GM18505 (cell line): Measurements from ENCODE around the gene DICER1.

Source experiments
- ATAC-seq: cut with Tn5 transposase; IDR thresholded peaks from one replicate; pipeline ENCODE4 v1.9.1; 2021; ENCODE audit not compliant: unreplicated experiment
- POLR2A ChIP-seq: IDR thresholded peaks from 4 replicates; pipeline ENCODE4 v1.6.1; 2011; ENCODE audit warnings: borderline replicate concordance; ENCODE audit not compliant: insufficient read depth, insufficient read length; ENCODE audit errors: extremely low read depth

Gene DICER1

GRCh38 chr14:95193081-95193480 is 35.8 kb upstream of the DICER1 start:
- ATAC-seq: no peak
- TF ChIP-seq POLR2A: no peak

- ATAC-seq: no peak
- no peak for TF ChIP-seq POLR2A
These were observed 35.0 kb upstream of the DICER1 start for GRCh38 chr14:95192311-95192710.

- no peak for TF ChIP-seq POLR2A
- no peak for ATAC-seq
These were observed 34.3 kb upstream of the DICER1 start for GRCh38 chr14:95191445-95192199.

- no peak for ATAC-seq
- no peak for TF ChIP-seq POLR2A
These were observed 33.5 kb upstream of the DICER1 start for GRCh38 chr14:95190857-95191256.

- no peak for ATAC-seq
- no peak for TF ChIP-seq POLR2A
These were observed 33.1 kb upstream of the DICER1 start for GRCh38 chr14:95190346-95190840.

GRCh38 chr14:95189367-95190132 is 32.2 kb upstream of the DICER1 start:
- no peak for TF ChIP-seq POLR2A
- no peak for ATAC-seq

GRCh38 chr14:95188380-95188779 is 31.1 kb upstream of the DICER1 start:
- TF ChIP-seq POLR2A: no peak
- ATAC-seq: no peak

GRCh38 chr14:95185767-95186392 is 28.6 kb upstream of the DICER1 start:
- TF ChIP-seq POLR2A: no peak
- ATAC-seq: no peak

- TF ChIP-seq POLR2A: no peak
- ATAC-seq: no peak
These were observed 27.9 kb upstream of the DICER1 start for GRCh38 chr14:95185033-95185766.

GRCh38 chr14:95184413-95184790 is 27.1 kb upstream of the DICER1 start:
- no peak for ATAC-seq
- TF ChIP-seq POLR2A: no peak

- no peak for ATAC-seq
These were observed 26.4 kb upstream of the DICER1 start for GRCh38 chr14:95183532-95184412.

GRCh38 chr14:95183082-95183481 is 25.8 kb upstream of the DICER1 start:
- no peak for ATAC-seq

More at GRCh38 chr14:95183532-95184412, 26.4 kb upstream of the DICER1 start:
- TF ChIP-seq POLR2A: no peak

GRCh38 chr14:95182379-95182778 is 25.1 kb upstream of the DICER1 start:
- no peak for ATAC-seq
- no peak for TF ChIP-seq POLR2A

More at GRCh38 chr14:95183082-95183481, 25.8 kb upstream of the DICER1 start:
- TF ChIP-seq POLR2A: no peak
